K562 (cell line): ENCODE results near the gene CENPA. TPM values are rescaled to one million over a fixed set of nuclear protein-coding genes. Genes with fewer than 3 reads are reported as not detected.
A peak's percentile ranks its signal among the peaks of the same experiment; 100 is the strongest.

Experiments
- ATAC-seq: fragments of 200-7000 bp; cut with Tn5 transposase; 3 replicates; pipeline ENCODE4 v1.9.1; 2020; ENCODE audit warnings: moderate library complexity
- BruUV-seq: library from RNA; stranded (reverse); fragments of 400-500 nt; replicated peaks from 2 replicates; lab custom pipeline; 2021; lab: Mats Ljungman, UMichigan
- CTCF ChIA-PET: fragments of 300-600 bp; formaldehyde crosslinking; extraction: SDS; loops from one replicate; lab custom pipeline; 2021; ENCODE audit warnings: low intra/inter-chr PET ratio; lab: Yijun Ruan, JAX
- POLR2A ChIA-PET: fragments of 300-600, 350-650 bp; sonication (Branson Sonifier 250); formaldehyde crosslinking; extraction: SDS; loops from one replicate; lab custom pipeline; 2021; ENCODE audit warnings: antibody characterized with exemption, inconsistent platforms; lab: Yijun Ruan, JAX
- DNase-seq, 4 experiments: peaks; one replicate each; pipeline versions ENCODE4 v3.0.0 to v3.0.0-alpha.2; 2011 to 2018; ENCODE audit warnings: low spot score in 3 of 4, mixed read lengths in 3 of 4; ENCODE audit errors: extremely low read depth in 1 of 4
- FAIRE-seq: peaks from 2 replicates; lab custom pipeline; 2011; peaks lifted over from hg19 to GRCh38; lab: Jason Lieb, UNC
- H2AFZ ChIP-seq: 2 replicates; pipeline ENCODE4 v1.6.0; 2011; ENCODE audit warnings: low read depth, low read length, control low read depth, inconsistent platforms
- H3K27ac ChIP-seq: fragments of 200-600 bp; 3 replicates; pipeline ENCODE4 v1.8.0; 2011; ENCODE audit warnings: low read depth, mild to moderate bottlenecking, control low read depth, inconsistent platforms, low read length, moderate library complexity, mixed read lengths; ENCODE audit errors: extremely low read depth
- H3K27me3 ChIP-seq, 2 experiments: fragments of 300-600 bp in 1 of 2; 2 replicates in 1 of 2; 3 replicates in 1 of 2; pipeline versions ENCODE4 v1.6.0 to v1.8.0; 2011; ENCODE audit warnings: inconsistent platforms in 2 of 2, low read length in 2 of 2, mild to moderate bottlenecking in 1 of 2, mixed read lengths in 1 of 2, moderate library complexity in 1 of 2; ENCODE audit not compliant: control insufficient read depth in 2 of 2, insufficient read depth in 2 of 2
- H3K36me3 ChIP-seq: fragments of 300-600 bp; 3 replicates; pipeline ENCODE4 v1.8.0; 2011; ENCODE audit warnings: mild to moderate bottlenecking, low read length, inconsistent platforms; ENCODE audit not compliant: control insufficient read depth, insufficient read depth
- H3K4me1 ChIP-seq, 2 experiments: fragments of 200-600 bp in 1 of 2; replicated peaks in 1 of 2; 2 replicates in 1 of 2; 3 replicates in 1 of 2; pipeline versions ENCODE4 v1.5.1 to v1.8.0; 2011; ENCODE audit warnings: inconsistent platforms in 2 of 2, low read length in 2 of 2, mild to moderate bottlenecking in 1 of 2, mixed read lengths in 1 of 2, moderate library complexity in 1 of 2; ENCODE audit not compliant: control insufficient read depth in 2 of 2, insufficient read depth in 2 of 2
- H3K4me2 ChIP-seq: 2 replicates; pipeline ENCODE4 v1.6.1; 2011; ENCODE audit warnings: low read length, control low read depth, inconsistent platforms, mixed read lengths; ENCODE audit not compliant: insufficient read depth
- H3K4me3 ChIP-seq: fragments of 200-600 bp; sonication (generic), shearing (Covaris generic); 2 replicates; pipeline ENCODE4 v1.5.1; 2016; ENCODE audit warnings: control low read depth, inconsistent platforms
- H3K79me2 ChIP-seq: fragments of 200-600 bp; 3 replicates; pipeline ENCODE4 v1.8.0; 2011; ENCODE audit warnings: low read length, inconsistent platforms; ENCODE audit not compliant: control insufficient read depth, insufficient read depth
- H3K9ac ChIP-seq, 2 experiments: 2 replicates each; pipeline versions ENCODE4 v1.6.0 to v1.6.1; 2011; ENCODE audit warnings: low read depth in 2 of 2, low read length in 2 of 2, control low read depth in 1 of 2, inconsistent platforms in 1 of 2, mild to moderate bottlenecking in 1 of 2, mixed read lengths in 1 of 2; ENCODE audit not compliant: insufficient read depth in 1 of 2
- H3K9me1 ChIP-seq: one replicate; pipeline ENCODE4 v1.6.0; 2011; ENCODE audit warnings: inconsistent platforms, mild to moderate bottlenecking, low read length, moderate library complexity; ENCODE audit not compliant: control insufficient read depth, insufficient read depth
- H3K9me3 ChIP-seq: replicated peaks from 2 replicates; pipeline ENCODE4 v1.5.1; 2011; ENCODE audit warnings: low read depth, low read length, inconsistent platforms; ENCODE audit not compliant: control insufficient read depth, insufficient read depth
- H4K20me1 ChIP-seq: replicated peaks from 2 replicates; pipeline ENCODE4 v1.6.1; 2011; ENCODE audit warnings: low read length, inconsistent platforms, mixed read lengths; ENCODE audit not compliant: control insufficient read depth, insufficient read depth
- BACH1 ChIP-seq: fragments of 200-800 bp; sonication (Bioruptor generic); IDR thresholded peaks from 2 replicates; pipeline ENCODE4 v1.6.1; 2016; ENCODE audit warnings: missing genetic modification characterization, missing compliant biosample characterization
- FOXK1 ChIP-seq: sonication (generic); formaldehyde crosslinking; IDR thresholded peaks from 2 replicates; pipeline ENCODE4 v1.8.0; 2022; ENCODE audit warnings: missing genetic modification reagents, mild to moderate bottlenecking, borderline replicate concordance
- RERE ChIP-seq: sonication (generic); formaldehyde crosslinking; IDR thresholded peaks from 2 replicates; pipeline ENCODE4 v1.8.0; 2023; ENCODE audit warnings: missing genetic modification reagents, mild to moderate bottlenecking, borderline replicate concordance
- ZBTB33 ChIP-seq: sonication (generic); formaldehyde crosslinking; IDR thresholded peaks from 2 replicates; pipeline ENCODE4 v1.8.1; 2023; ENCODE audit warnings: mild to moderate bottlenecking, missing genetic modification reagents
- ZBTB49 ChIP-seq: sonication (generic); formaldehyde crosslinking; IDR thresholded peaks from 2 replicates; pipeline ENCODE4 v1.8.0; 2022; ENCODE audit warnings: missing genetic modification reagents, mild to moderate bottlenecking, borderline replicate concordance
- ZNF695 ChIP-seq: fragments of 450-650 bp; formaldehyde crosslinking; IDR thresholded peaks from 2 replicates; pipeline ENCODE4 v1.4.0; 2020; ENCODE audit warnings: mild to moderate bottlenecking, moderate library complexity
- WGBS: fragments of 100-300 bp; shearing (Covaris generic); methylation state at CpG from one replicate; pipeline ENCODE4 v1.1.6; 2016; ENCODE audit warnings: low coverage, mixed read lengths; ENCODE audit not compliant: insufficient coverage; ENCODE audit errors: missing lambda C conversion rate; 5-methylcytosine and 5-hydroxymethylcytosine counted together
- in situ Hi-C: fragments of 300-500 bp; cut with MboI; formaldehyde crosslinking; loops from 4 replicates; pipeline ENCODE4 v1.15.0; 2018; ENCODE audit warnings: inconsistent platforms, mixed read lengths
- intact Hi-C: fragments of 100-400 bp; cut with micrococcal nuclease; formaldehyde crosslinking; loops from 2 replicates; pipeline ENCODE4 v1.14.2; 2022
- polyA plus RNA-seq, 8 experiments: library from polyadenylated mRNA; depleted of rRNA in 4 of 8; stranded (reverse) in 5 of 8; unstranded in 3 of 8; fragments of >200 nt; fragmentation: Nextera tagmentation in 2 of 8; fragmentation: Illumina TruSeq in 1 of 8; extraction: Ambion mirVana in 2 of 8; extraction: Trizol in 1 of 8; gene quantifications; 2 replicates each; pipeline versions ENCODE4 v1.2.1 to v1.2.3, GENCODE V29; 2011 to 2014; ENCODE audit warnings: inconsistent platforms in 1 of 8, missing spikeins in 1 of 8
- total RNA-seq, 7 experiments: library from RNA; depleted of rRNA in 6 of 7; stranded (reverse); fragments of >200 nt in 6 of 7; fragmentation: Illumina TruSeq in 2 of 7; extraction: Trizol in 2 of 7; gene quantifications; 2 replicates each; pipeline versions ENCODE4 v1.2.1 to v1.2.3, GENCODE V29; 2011 to 2021; ENCODE audit warnings: low replicate concordance in 1 of 7

CENPA gene
- total and polyA plus RNA-seq, 9 of the 15 experiments (the other 6 are each of a cell fraction or from before 2014, with no cell fraction given): 11.3 to 61.7 (median 44.7) TPM

GRCh38 chr2:26757873-26758789 lies 27.7 kb upstream of the CENPA start (continued):
- no peak for TF ChIP-seq RERE (CRISPR knock-in tag)

- intact Hi-C loops (no loop called here), in situ Hi-C loops (no loop called here)
- Histone ChIP-seq H3K4me1 (peaks cover 8 to 35% of the 10 kb centered on the region in 2 experiments), H3K9me3 (no peaks in the 10 kb centered on the region), H3K79me2 (peaks cover under 1% of the 10 kb centered on the region; the same call in 1 of the 3 replicates), H3K36me3 (no peaks in the 10 kb centered on the region; the same call in 2 of the 3 replicates), H3K27me3 (no peaks in the 10 kb centered on the region), H3K27ac (peak overlapping the region; percentile 100), H3K4me2 (peak overlapping the region; percentile 79), H3K4me3 (no peak overlapping the region), H2AFZ (peak overlapping the region; percentile 82), H3K9me1 (no peaks in the 10 kb centered on the region), H4K20me1 (no peaks in the 10 kb centered on the region), H3K9ac (peak overlapping the region in 1 of 2 experiments; percentile 85; a peak in 3 of 4 replicates)
- no peak for ATAC-seq
- ChIA-PET POLR2A (no interaction called here), CTCF (no interaction called here)
- no TSS peak for BruUV-seq
- no peak for DNase-seq
- 78% methylated on average over 7 of the region's 7 CpGs for WGBS
- no peak for FAIRE-seq
- no peak for TF ChIP-seq ZNF695 (CRISPR knock-in tag)
- TF ChIP-seq BACH1 (tag): 0 out of 2 replicates have a peak, but pooled peaks have one; percentile 8
- TF ChIP-seq ZBTB49 (CRISPR knock-in tag): 0 out of 2 replicates have a peak, but pooled peaks have one; percentile 27
- 0 out of 2 replicates have a peak, but pooled peaks have one; percentile 16 for TF ChIP-seq ZBTB33
- TF ChIP-seq FOXK1 (CRISPR knock-in tag): 0 out of 2 replicates have a peak, but pooled peaks have one; percentile 40
These were observed 27.0 kb upstream of the CENPA start for GRCh38 chr2:26758790-26759321.
